GM21786 (cell line): Measurements from ENCODE around the gene LVRN.

ENCODE experiments used
- ATAC-seq: cut with Tn5 transposase; IDR thresholded peaks from one replicate; pipeline ENCODE4 v1.9.1; 2021; ENCODE audit not compliant: unreplicated experiment

The LVRN gene

DNA sequence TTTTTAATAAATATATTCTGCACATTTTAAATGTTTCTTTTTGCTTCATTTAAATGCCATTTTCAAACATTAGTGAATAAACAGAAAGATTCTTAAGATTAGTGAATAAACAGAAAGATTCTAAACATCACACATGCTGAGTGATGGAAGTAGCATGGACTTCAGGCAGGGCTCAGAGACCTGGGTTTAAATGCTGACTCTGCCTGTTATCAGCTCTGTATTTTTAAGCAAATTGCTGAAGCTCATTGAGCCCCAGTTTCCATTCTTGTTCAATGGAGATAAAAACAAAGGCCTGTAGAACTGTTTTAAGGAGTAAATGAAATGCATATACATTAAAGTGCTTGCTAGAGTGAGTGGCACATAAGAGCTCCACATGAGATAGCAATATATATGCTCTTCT lies 8.1 kb upstream of the LVRN start:
- ATAC-seq, result no peak

- no peak for ATAC-seq
Measured at GRCh38 chr5:115956957-115957356, 5.3 kb upstream of the LVRN start.

- no peak for ATAC-seq
Measured at GRCh38 chr5:115961381-115962238, 665 bp upstream of the LVRN start.

DNA sequence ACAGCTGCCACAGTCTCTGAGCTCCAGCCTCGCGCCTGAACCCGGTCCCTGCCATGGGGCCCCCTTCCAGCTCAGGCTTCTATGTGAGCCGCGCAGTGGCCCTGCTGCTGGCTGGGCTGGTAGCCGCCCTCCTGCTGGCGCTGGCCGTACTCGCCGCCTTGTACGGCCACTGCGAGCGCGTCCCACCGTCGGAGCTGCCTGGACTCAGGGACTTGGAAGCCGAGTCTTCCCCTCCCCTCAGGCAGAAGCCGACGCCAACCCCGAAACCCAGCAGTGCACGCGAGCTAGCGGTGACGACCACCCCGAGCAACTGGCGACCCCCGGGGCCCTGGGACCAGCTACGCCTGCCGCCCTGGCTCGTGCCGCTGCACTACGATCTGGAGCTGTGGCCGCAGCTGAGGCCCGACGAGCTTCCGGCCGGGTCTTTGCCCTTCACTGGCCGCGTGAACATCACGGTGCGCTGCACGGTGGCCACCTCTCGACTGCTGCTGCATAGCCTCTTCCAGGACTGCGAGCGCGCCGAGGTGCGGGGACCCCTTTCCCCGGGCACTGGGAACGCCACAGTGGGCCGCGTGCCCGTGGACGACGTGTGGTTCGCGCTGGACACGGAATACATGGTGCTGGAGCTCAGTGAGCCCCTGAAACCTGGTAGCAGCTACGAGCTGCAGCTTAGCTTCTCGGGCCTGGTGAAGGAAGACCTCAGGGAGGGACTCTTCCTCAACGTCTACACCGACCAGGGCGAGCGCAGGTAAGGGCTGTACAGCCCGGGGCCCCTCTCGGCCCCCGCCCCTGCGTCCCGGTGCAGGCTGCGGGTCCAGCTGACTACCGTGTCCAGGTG lies 509 bp downstream of the LVRN start:
- ATAC-seq, result no peak

DNA sequence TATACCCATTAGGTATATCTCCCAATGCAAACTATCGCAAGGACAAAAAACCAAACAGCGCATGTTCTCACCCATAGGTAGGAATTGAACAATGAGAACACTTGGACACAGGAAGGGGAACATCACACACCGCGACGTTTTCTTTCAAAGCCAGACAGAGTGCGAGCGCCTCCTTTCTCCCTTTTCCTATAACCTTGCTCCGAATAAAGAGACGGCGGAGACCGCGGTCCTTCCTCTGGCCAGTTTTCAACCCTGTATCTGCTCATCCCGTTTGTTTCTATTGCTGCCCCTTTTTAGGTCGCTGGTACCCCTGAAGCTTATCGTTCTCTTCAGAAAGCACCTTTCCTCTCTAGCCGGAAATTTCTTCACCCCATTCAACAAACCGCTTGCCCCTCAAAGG lies 1.3 kb downstream of the LVRN start:
- no peak for ATAC-seq

DNA sequence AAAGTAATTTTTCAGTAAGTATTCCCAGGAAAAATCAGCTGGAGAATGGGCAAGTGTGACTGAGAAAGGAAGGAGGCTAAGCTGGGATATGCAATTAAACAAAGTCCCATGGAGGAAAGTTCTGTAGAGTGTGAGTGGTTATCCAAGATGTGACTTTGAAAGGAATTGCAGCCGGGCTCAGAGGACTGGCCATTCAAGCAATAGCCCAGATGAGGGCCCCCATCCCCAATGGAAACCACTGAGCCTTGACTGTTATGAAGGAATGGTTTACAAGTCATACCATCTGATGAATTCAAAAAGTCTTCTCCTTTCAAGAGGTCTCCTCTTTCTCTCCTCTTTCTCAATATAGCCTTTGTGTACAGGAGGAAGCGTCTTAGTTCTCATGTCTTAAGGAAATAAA lies 6.5 kb downstream of the LVRN start:
- ATAC-seq, result no peak

DNA sequence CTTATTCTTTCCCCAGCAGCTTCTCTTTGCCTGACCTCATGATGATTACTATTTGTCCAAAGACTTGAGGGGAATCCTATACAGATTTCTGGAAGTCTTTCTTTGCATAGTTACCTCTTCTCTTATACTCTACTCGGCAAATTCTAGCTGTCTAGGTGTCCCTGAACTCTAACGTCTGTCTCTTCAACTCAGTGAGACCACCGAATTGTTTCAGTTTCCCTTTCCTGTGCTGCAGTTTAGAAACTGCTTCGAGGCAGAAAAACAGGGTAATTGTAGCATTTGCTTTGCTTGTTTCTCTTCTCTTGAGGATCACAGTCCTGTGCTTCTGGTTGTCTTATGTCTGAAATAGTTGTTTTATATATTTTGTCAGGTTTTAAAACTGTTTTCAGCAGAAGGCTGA lies 14.8 kb downstream of the LVRN start:
- ATAC-seq, result peak; percentile 87

DNA sequence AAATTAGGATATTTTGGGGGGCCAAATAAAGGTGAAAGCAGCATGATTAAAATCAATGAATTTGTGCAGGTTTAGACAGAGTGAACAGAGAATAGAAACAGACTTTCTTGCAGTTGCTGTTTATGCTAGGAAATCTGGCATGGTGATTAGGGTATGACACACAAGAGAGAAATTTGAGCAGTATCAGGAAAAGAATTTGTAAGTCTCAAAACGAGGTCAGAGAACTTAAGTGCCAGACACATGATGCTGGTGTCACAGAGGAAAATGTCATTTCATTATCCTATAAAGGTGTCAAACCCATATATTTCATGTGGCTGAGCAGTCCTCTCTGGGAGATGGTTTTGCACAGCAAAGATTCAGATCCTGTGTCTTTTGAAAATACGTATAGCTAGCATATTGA lies 15.7 kb downstream of the LVRN start:
- no peak for ATAC-seq

GRCh38 chr5:115978779-115979178 lies 16.5 kb downstream of the LVRN start:
- no peak for ATAC-seq

DNA sequence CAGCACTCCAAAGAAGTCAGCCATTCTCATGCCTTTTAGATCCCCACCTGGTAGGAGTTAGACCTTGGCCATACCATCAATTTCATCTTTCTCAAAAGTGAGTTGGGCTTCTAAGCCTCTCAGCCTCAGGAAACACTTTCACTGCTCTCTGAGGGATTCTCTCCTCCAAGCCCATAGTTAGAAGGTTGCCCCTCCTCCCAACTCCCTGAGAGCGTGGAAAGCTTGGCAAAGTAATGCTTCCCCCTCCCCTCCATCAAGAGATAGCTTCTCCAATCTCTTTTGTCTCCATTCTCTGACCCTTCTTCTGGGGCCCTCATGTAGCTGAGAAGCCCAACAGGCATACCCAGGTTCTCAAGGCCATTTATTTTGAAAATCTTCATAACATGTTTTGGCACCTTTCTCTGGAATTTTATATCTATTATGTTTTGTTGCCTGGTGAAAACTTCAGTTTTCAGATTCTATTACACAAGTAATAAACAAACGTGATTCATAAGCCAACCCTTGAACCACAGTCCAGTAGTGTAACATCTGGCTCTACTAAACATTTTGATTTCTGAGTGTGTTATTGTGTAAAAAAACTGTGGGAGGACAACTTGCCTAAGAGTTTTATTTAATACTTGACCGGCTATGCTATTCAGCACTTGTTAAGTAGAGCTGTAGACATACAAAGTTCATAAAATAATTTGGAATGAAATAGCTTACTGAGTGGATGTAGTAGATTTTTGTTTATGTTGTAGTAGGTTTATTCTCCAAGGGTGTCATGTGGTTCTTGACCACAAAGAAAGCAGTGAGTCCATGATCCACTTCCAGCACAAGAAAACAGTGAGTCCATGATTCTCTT lies 17.1 kb downstream of the LVRN start:
- no peak for ATAC-seq

- ATAC-seq, result no peak
Measured at GRCh38 chr5:115983519-115983918, 21.2 kb downstream of the LVRN start.

DNA sequence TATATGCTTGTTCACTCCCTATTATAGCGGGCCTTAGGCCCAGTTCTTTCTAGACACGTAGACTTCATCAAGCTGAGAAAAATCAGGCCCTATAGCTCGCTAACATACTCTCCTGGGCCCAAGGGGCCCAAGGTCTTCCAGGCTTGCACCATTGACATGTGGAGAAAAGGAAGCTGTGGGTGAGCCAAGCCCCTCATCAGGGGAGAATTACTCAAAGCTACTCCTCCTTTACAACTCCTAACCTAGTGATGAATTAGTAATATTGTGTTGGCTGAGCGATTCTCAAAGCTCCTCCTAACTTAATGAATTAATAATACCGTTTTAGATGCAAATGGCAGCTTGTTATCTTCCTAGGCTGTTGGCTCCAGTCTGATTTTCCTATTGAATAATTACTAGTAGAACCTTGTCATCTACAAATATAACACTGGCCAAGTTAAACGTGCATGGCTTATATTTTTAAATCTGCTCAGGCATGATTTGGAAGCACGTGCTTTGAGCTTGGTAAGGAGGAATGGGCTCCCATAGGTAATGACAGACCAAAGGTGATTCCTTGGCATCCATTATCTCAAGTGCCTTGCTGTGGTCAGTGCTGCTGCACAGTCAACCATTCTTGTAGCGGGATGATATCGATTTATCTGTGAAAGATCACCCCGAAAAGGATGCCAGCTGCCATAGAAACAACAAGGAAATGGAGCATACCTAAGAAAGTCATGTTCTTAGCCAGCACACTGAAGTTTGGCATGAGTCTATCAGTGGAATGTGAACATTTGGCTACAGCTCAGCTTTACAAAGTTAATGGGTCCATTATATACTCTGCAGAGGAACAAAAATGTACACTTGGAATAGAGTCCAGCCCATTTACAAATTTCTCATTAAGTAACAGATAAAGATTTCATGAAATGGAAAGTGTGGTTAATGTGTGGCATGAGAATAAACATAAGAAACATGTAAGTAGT lies 23.8 kb downstream of the LVRN start:
- no peak for ATAC-seq

DNA sequence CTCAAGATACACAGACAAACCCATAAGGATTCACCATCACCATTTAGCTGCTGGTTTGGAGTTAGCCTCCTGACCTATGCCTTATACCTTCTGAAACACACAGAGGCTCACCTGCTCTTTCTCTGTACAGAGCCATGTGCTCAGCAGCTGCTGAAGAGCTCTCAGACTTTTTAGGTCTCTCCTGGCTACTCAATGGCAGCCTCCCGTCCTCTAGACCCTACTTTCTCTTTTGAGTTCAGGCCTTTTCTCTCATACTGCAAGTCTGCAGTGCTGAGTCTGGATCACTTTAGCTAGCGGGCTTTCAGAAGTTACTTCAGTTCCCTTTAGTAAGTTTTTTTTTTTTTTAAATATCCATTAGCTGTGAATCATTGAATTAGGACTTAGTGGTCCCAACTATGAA lies 25.7 kb downstream of the LVRN start:
- ATAC-seq, result no peak

DNA sequence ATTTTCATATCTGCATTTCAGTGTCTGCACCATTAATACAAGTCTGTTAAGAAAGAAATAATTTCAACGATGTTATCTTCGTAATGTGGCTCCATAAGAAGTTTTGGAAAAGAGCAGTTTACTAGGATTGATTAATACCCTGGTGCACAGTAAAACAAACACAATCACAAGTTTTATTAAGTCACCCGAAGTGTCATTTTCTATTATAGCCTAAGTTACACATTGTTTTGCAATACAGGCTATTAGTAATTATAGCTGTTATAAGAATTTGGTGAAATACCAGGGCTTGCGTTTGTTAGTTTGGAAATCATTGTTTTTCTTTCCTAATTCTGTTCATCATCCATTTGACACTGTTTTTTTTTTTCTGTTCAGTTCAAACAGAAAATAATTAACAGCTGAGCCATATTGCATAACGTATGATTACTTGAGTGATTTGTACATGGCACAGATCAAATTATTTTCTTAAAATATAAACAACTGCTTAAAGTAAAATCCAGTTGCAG lies 30.6 kb downstream of the LVRN start:
- ATAC-seq, result no peak

- no peak for ATAC-seq
Measured at GRCh38 chr5:115995351-115995750, 33.1 kb downstream of the LVRN start.

GRCh38 chr5:116002116-116002906 lies 40.0 kb downstream of the LVRN start:
- ATAC-seq, result no peak

- no peak for ATAC-seq
Measured at GRCh38 chr5:116004248-116004647, 42.0 kb downstream of the LVRN start.

- no peak for ATAC-seq
Measured at GRCh38 chr5:116009806-116010205, 47.5 kb downstream of the LVRN start.

DNA sequence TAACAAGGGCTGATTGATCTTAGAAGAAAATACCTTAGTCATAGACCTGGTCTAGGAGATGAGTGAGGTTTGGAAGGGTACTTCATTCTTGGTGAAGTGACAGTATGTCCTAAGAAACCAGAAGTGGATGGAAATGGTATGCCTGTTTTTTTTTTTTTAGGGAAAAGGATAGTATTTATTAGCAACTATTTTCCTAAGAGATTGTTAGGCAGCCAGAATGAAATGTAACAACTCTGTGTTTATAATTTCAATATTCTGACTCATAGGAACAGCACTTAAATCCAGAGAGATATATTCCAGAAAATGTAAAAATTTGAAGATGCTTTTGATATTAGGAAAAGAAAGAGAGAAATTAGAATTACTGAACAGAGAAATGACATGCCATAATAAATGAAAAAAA lies 48.8 kb downstream of the LVRN start:
- ATAC-seq, result no peak
